GM13977 (cell line): ENCODE results near the gene LIG1.

Experiments used
- DNase-seq: peaks from one replicate; pipeline ENCODE4 v3.0.0; 2012; ENCODE audit warnings: low spot score
- CTCF ChIP-seq: IDR thresholded peaks from 2 replicates; pipeline ENCODE4 v1.5.1; 2012; ENCODE audit warnings: mild to moderate bottlenecking, control low read depth; ENCODE audit not compliant: insufficient read depth; ENCODE audit errors: extremely low read depth, missing control alignments
- in situ Hi-C: fragments of 300-500 bp; cut with MboI; formaldehyde crosslinking; loops from one replicate; pipeline ENCODE4 v1.12.0; 2022; ENCODE audit warnings: low sequenced_read_pairs, low pct_unique_long_range_greater_than_20kb, mixed read lengths, inconsistent platforms; ENCODE audit not compliant: unreplicated experiment

Gene LIG1

GRCh38 chr19:48120505-48120904 lies 49.6 kb downstream of the LIG1 start:
- no peak for TF ChIP-seq CTCF
- no peak for DNase-seq
- in situ Hi-C loops: no loop called here

- no peak for DNase-seq
- in situ Hi-C loops: no loop called here
- no peak for TF ChIP-seq CTCF
Measured at GRCh38 chr19:48118131-48118517, 52.0 kb downstream of the LIG1 start.

GRCh38 chr19:48117515-48118130 lies 52.5 kb downstream of the LIG1 start:
- DNase-seq: no peak
- TF ChIP-seq CTCF: no peak
- in situ Hi-C loops: no loop called here

- DNase-seq: no peak
- TF ChIP-seq CTCF: no peak
- in situ Hi-C loops: no loop called here
Measured at GRCh38 chr19:48113190-48113917, 56.8 kb downstream of the LIG1 start.

GRCh38 chr19:48111280-48111679 lies 58.9 kb downstream of the LIG1 start:
- in situ Hi-C loops: no loop called here
- TF ChIP-seq CTCF: no peak
- no peak for DNase-seq

GRCh38 chr19:48110350-48110966 lies 59.7 kb downstream of the LIG1 start, which contains the start of gene PLA2G4C:
Gene PLA2G4C (minus strand): TSS chr19:48110817. CDS start chr19:48106529, 4,288 bp downstream.
- in situ Hi-C loops: no loop called here
- DNase-seq: peak; percentile 94
- TF ChIP-seq CTCF: no peak
